ENCODE data around the gene SOX12. TPM values are rescaled to one million over a fixed set of nuclear protein-coding genes. Genes with fewer than 3 reads are reported as not detected.

Gene SOX12
- 6.6 and 8.9 TPM in 2 replicates for total RNA-seq

GRCh38 chr20:325045-325888, at the start of gene SOX12:
TSS of gene SOX12 (plus strand) at chr20:325552. CDS start at chr20:325925, 373 bp downstream.

GRCh38 chr20:290084-290831, 35.1 kb upstream of the SOX12 start, which contains the start of gene C20orf96:
TSS of gene C20orf96 (minus strand) at chr20:290750. CDS start at chr20:290610, 140 bp downstream.

DNA sequence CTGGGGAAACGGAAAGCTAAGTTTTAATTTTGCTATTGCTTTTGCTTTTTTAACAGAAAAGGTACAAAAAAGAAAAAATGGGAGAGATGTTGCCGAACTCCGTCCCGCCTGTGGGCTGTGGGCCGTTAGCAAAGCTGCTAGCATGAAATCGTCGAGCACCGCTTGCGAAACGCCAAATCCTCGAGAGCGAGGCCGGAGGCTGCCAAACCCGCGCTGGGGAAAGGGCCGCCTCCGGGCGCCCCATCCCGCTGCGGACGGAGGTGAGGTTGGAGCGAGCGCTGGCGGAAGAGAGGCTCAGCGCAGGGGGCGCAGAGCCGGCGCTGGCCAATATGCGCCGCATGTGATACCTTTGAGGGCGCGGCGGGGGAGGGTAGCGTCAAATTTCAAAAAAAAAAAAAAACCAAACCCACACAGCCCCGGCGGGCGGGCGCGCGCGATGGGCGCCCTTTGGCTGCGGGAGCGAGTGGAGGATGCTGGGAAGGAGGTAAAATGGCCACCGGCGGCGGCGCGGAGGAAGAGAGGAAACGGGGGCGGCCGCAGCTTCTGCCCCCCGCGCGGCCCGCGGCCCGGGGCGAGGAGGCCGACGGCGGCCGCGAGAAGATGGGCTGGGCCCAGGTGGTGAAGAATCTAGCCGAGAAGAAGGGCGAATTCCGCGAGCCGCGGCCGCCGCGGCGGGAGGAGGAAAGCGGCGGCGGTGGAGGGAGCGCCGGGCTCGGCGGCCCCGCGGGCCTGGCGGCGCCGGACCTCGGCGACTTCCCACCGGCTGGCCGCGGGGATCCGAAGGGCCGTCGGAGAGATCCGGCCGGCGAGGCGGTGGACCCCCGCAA, 28.0 kb upstream of the SOX12 start, which contains the start of gene ZCCHC3:
Gene ZCCHC3, plus strand, starts transcription at position 473 of the 827 bp plus-strand sequence. Its CDS starts 17 bp downstream, at position 490.

DNA sequence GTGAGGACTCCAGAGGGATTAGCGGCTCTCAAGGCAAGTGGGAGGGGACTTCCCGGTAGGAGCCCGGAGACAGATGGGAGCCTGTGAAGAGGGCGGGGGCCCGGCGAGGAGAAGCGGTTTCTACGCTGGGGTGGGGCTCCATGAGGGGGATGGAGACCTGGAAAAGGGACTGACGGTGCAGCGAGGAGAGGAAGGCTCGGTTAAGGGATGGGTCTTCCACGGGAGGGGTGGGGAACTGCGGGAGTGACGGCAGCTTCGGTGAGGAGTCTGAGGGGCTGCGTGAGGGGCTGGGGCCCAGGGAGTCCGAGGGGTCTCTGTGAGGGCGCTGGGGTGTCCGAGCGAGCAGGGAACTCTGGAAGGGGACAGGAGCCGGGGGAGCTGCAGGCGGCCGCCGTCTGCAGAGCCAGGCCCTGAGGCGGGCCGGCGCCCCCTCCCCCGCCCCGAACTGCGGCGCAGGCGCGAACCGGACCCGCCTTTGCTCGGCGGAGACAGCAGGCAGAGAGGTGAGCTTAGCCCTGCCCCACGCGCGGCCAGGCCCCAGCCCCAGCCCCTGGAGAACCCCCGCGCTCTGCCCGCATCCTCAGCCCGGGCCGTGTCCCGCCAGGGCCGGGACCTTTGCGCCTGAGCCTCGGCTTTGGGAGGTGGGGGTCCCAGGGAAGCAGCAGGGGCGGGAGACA, 21.4 kb downstream of the SOX12 start, which contains the start of gene NRSN2:
Gene NRSN2, plus strand, starts transcription at position 472 of the 677 bp plus-strand sequence. CDS start 2,533 bp downstream, outside the sequence.

Other genes starting within 250 kb of the SOX12 start
- gene DEFB125, start 237.9 kb upstream of the SOX12 start, total RNA-seq, result not detected in 2 replicates
- not detected in 2 replicates for gene DEFB126, start 183.0 kb upstream of the SOX12 start, total RNA-seq
- not detected in 2 replicates for gene DEFB127, start 168.1 kb upstream of the SOX12 start, total RNA-seq
- gene DEFB128, start 135.8 kb upstream of the SOX12 start, total RNA-seq, result not detected in 2 replicates
- not detected in 2 replicates for gene DEFB129, start 98.3 kb upstream of the SOX12 start, total RNA-seq
- gene DEFB132, start 67.8 kb upstream of the SOX12 start, total RNA-seq, result not detected in 2 replicates
- gene C20orf96, start 34.8 kb upstream of the SOX12 start, total RNA-seq, result 0.15 and 0.23 TPM in 2 replicates
- 9.2 and 11.5 TPM in 2 replicates for gene ZCCHC3, start 28.0 kb upstream of the SOX12 start, total RNA-seq
- gene NRSN2, start 21.6 kb downstream of the SOX12 start, total RNA-seq, result 38.7 and 58.4 TPM in 2 replicates
- gene TRIB3, start 55.2 kb downstream of the SOX12 start, total RNA-seq, result 309 and 564 TPM in 2 replicates
- 190 and 417 TPM in 2 replicates for gene RBCK1, start 82.7 kb downstream of the SOX12 start, total RNA-seq
- gene TBC1D20, start 137.0 kb downstream of the SOX12 start, total RNA-seq, result 21.2 and 31.8 TPM in 2 replicates
- 84.4 and 133 TPM in 2 replicates for gene CSNK2A1, start 218.2 kb downstream of the SOX12 start, total RNA-seq

Data from hair follicular keratinocyte (primary cell).